ENCODE results near the gene GPX4. TPM values are rescaled to one million over a fixed set of nuclear protein-coding genes. Genes with fewer than 3 reads are reported as not detected.

The GPX4 gene
- total and polyA plus RNA-seq, 7 donors: 269 to 662 (median 398) TPM

DNA sequence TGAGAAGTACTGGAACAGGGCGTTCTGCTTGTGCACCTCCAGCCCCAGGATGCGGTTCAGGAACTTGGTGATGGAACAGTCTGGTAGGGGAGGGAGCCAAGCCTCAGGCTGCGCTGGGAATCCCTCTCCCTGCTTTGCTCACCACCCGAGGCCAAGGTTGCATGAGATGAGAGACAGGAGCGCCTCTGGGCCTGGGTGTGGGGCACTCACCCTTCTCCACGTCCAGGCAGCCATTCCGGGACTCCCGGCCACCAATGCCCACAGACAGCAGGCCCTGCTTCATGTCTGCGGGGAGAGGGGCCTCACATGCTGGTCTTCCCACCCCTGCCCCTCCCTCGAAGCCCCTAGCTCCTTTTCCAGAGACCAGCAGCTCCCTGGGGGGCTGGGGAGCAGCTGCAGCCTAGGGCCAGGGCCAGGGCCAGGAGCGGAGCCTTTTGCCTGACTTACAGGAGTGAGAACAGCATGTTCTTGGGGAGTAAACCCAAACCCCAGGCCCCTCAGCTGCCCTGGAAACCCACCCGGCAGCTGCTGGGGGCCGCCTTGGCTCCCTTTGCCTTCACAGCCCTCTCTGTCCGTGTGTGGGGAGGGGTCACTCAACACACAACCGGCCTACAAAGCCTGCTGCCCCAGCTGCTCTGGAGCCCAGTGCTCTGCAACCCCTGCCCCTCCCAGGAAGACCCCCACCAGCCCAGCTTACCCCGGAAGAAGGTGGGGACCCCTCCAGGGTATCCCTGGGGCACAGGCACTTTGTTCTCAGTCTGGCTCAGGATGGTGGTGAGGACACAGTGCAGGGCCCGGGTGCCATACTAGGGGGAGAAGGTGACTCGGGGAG is 7.2 kb downstream of the GPX4 start:
- Histone ChIP-seq H3K27ac (peak overlapping the region; percentile 80 to 85 (median 82)), H3K4me3 (no peak overlapping the region), H3K9me3 (no peaks in the 10 kb centered on the region), H3K4me1 (peaks cover 0 to 40% (median 29%) of the 10 kb centered on the region in 4 donors), H3K27me3 (no peaks in the 10 kb centered on the region), H3K36me3 (peaks cover 16 to 89% (median 47%) of the 10 kb centered on the region in 4 donors)
- WGBS, 2 donors: 85 to 88% methylated on average over 18 of the region's 18 CpGs
- TF ChIP-seq EP300 (IDR thresholded peaks at IDR 0.05) (no peak), POLR2AphosphoS5 (IDR thresholded peaks at IDR 0.05) (peak in 1 of 4 donors; percentile 3)
- intact Hi-C loops (cut with DNase I): loop anchor here (5.0 kb wide), 1 partner anchor 81 kb away; no protein-coding TSS in a partner anchor
- DNase-seq: no peak

GRCh38 chr19:1111641-1112267 is 8.0 kb downstream of the GPX4 start:
- H3K4me1 ChIP-seq: peaks cover 0 to 33% (median 27%) of the 10 kb centered on the region in 4 donors
- H3K27ac ChIP-seq: peak overlapping the region; percentile 80 to 85 (median 82)
- peaks cover 19 to 89% (median 46%) of the 10 kb centered on the region in 4 donors for H3K36me3 ChIP-seq
- TF ChIP-seq POLR2AphosphoS5 (IDR thresholded peaks at IDR 0.05): peak in 1 of 4 donors; percentile 3
- TF ChIP-seq EP300 (IDR thresholded peaks at IDR 0.05): no peak
- TF ChIP-seq, protein P1, sequence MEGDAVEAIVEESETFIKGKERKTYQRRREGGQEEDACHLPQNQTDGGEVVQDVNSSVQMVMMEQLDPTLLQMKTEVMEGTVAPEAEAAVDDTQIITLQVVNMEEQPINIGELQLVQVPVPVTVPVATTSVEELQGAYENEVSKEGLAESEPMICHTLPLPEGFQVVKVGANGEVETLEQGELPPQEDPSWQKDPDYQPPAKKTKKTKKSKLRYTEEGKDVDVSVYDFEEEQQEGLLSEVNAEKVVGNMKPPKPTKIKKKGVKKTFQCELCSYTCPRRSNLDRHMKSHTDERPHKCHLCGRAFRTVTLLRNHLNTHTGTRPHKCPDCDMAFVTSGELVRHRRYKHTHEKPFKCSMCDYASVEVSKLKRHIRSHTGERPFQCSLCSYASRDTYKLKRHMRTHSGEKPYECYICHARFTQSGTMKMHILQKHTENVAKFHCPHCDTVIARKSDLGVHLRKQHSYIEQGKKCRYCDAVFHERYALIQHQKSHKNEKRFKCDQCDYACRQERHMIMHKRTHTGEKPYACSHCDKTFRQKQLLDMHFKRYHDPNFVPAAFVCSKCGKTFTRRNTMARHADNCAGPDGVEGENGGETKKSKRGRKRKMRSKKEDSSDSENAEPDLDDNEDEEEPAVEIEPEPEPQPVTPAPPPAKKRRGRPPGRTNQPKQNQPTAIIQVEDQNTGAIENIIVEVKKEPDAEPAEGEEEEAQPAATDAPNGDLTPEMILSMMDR (IDR thresholded peaks at IDR 0.05): no peak
- no peaks in the 10 kb centered on the region for H3K27me3 ChIP-seq
- 34 to 75% methylated on average over 18 of the region's 18 CpGs for WGBS, 2 donors
- DNase-seq: no peak
- no peak overlapping the region for H3K4me3 ChIP-seq
- intact Hi-C loops (cut with DNase I): loop anchor here (2.0 to 5.0 kb wide), 2 partner anchors 61 to 81 kb away; no protein-coding TSS in a partner anchor
- no peaks in the 10 kb centered on the region for H3K9me3 ChIP-seq

- H3K4me1 ChIP-seq: peaks cover 0 to 28% (median 27%) of the 10 kb centered on the region in 4 donors
- WGBS, 2 donors: 35 to 72% methylated on average over 71 of the region's 71 CpGs
- TF ChIP-seq, protein P1 (IDR thresholded peaks at IDR 0.05): no peak
- peak in 1 of 4 donors; percentile 11 for TF ChIP-seq POLR2AphosphoS5 (IDR thresholded peaks at IDR 0.05)
- peak overlapping the region in 2 of 4 donors; percentile 11 to 20 for H3K4me3 ChIP-seq
- intact Hi-C loops (cut with DNase I): loop anchor here (1.0 to 5.0 kb wide), 3 partner anchors 60 to 128 kb away; no protein-coding TSS in a partner anchor
- H3K9me3 ChIP-seq: no peaks in the 10 kb centered on the region
- peaks cover 26 to 89% (median 47%) of the 10 kb centered on the region in 4 donors for H3K36me3 ChIP-seq
- H3K27ac ChIP-seq: peak overlapping the region; percentile 80 to 85 (median 82)
- H3K27me3 ChIP-seq: no peaks in the 10 kb centered on the region
- DNase-seq: peak; percentile 87
Observed at GRCh38 chr19:1112268-1113029, 8.7 kb downstream of the GPX4 start.

GRCh38 chr19:1113030-1113985 is 9.5 kb downstream of the GPX4 start:
- WGBS, 2 donors: 18 to 31% methylated on average over 44 of the region's 44 CpGs

More at GRCh38 chr19:1113030-1113985, 9.5 kb downstream of the GPX4 start:
- Histone ChIP-seq H3K4me3 (peak overlapping the region in 2 of 4 donors; percentile 20 to 25), H3K36me3 (peaks cover 29 to 89% (median 47%) of the 10 kb centered on the region in 4 donors), H3K9me3 (no peaks in the 10 kb centered on the region), H3K27ac (peak overlapping the region; percentile 80 to 85 (median 82)), H3K27me3 (no peaks in the 10 kb centered on the region), H3K4me1 (peaks cover 0 to 28% (median 27%) of the 10 kb centered on the region in 4 donors)
- DNase-seq: peak; percentile 98
- TF ChIP-seq EP300 (IDR thresholded peaks at IDR 0.05): no peak
- TF ChIP-seq, protein P1 (IDR thresholded peaks at IDR 0.05): peak; percentile 94 to 98 (median 95)
- TF ChIP-seq POLR2A (IDR thresholded peaks at IDR 0.05): no peak
- peak; percentile 35 to 74 (median 38) for TF ChIP-seq POLR2AphosphoS5 (IDR thresholded peaks at IDR 0.05)
- intact Hi-C loops (cut with DNase I): loop anchor here (1.0 to 5.0 kb wide), 3 partner anchors 59 to 127 kb away; no protein-coding TSS in a partner anchor
